Osteoblast (primary cell): ENCODE results near the gene SELE. TPM values are rescaled to one million over a fixed set of nuclear protein-coding genes. Genes with fewer than 3 reads are reported as not detected.

Experiments
- DNase-seq: peaks from one replicate; pipeline ENCODE4 v3.0.0; 2011; ENCODE audit warnings: low spot score, mixed read lengths; ENCODE audit not compliant: insufficient read length; ENCODE audit errors: missing footprints
- H2AFZ ChIP-seq: 2 replicates; pipeline ENCODE4 v1.6.0; 2011; ENCODE audit warnings: mild to moderate bottlenecking, low read length
- H3K27ac ChIP-seq: 2 replicates; pipeline ENCODE4 v1.5.1; 2011; ENCODE audit warnings: mild to moderate bottlenecking, low read depth, low read length, moderate library complexity
- H3K27me3 ChIP-seq: 2 replicates; pipeline ENCODE4 v1.6.0; 2012; ENCODE audit warnings: mild to moderate bottlenecking, control low read depth, inconsistent platforms, low read length, moderate library complexity; ENCODE audit not compliant: insufficient read depth
- H3K36me3 ChIP-seq: 2 replicates; pipeline ENCODE4 v1.5.1; 2011; ENCODE audit warnings: mild to moderate bottlenecking, low read length, control low read depth, moderate library complexity; ENCODE audit not compliant: insufficient read depth
- H3K4me1 ChIP-seq: 2 replicates; pipeline ENCODE4 v1.5.1; 2011; ENCODE audit warnings: mild to moderate bottlenecking, low read length, control low read depth, moderate library complexity; ENCODE audit not compliant: insufficient read depth
- H3K4me2 ChIP-seq: 2 replicates; pipeline ENCODE4 v1.6.0; 2011; ENCODE audit warnings: mild to moderate bottlenecking, low read length; ENCODE audit not compliant: insufficient read depth
- H3K4me3 ChIP-seq: fragments of 200-600 bp; sonication (generic); 3 replicates; pipeline ENCODE4 v1.5.1; 2012; ENCODE audit warnings: mild to moderate bottlenecking, low read length, inconsistent platforms; ENCODE audit not compliant: insufficient read depth
- H3K79me2 ChIP-seq: 2 replicates; pipeline ENCODE4 v1.6.0; 2012; ENCODE audit warnings: mild to moderate bottlenecking, low read length, control low read depth, inconsistent platforms; ENCODE audit not compliant: insufficient read depth
- H3K9me3 ChIP-seq: 2 replicates; pipeline ENCODE4 v1.5.1; 2011; ENCODE audit warnings: low read depth, low read length, control low read depth
- H4K20me1 ChIP-seq: 2 replicates; pipeline ENCODE4 v1.6.0; 2012; ENCODE audit warnings: mild to moderate bottlenecking, low read length, control low read depth; ENCODE audit not compliant: insufficient read depth
- CTCF ChIP-seq: IDR thresholded peaks from 2 replicates; pipeline ENCODE4 v1.5.1; 2011; ENCODE audit warnings: mild to moderate bottlenecking, low read depth, low read length, moderate library complexity; ENCODE audit errors: extremely low read depth
- total RNA-seq: library from RNA; depleted of rRNA; stranded (reverse); fragments of >200 nt; gene quantifications from 2 replicates; pipeline ENCODE4 v1.2.3, GENCODE V29; 2012

SELE gene
- total RNA-seq, 1 donor = not detected

- H3K79me2 ChIP-seq = no peaks in the 10 kb centered on the region
- no peak overlapping the region for H2AFZ ChIP-seq
- H3K4me3 ChIP-seq = no peak overlapping the region
- H4K20me1 ChIP-seq = no peaks in the 10 kb centered on the region
- no peak for TF ChIP-seq CTCF
- no peak overlapping the region for H3K27ac ChIP-seq
- H3K36me3 ChIP-seq = no peaks in the 10 kb centered on the region
- DNase-seq = no peak
- no peak overlapping the region for H3K4me2 ChIP-seq
- no peaks in the 10 kb centered on the region for H3K9me3 ChIP-seq
- H3K4me1 ChIP-seq = no peaks in the 10 kb centered on the region
- H3K27me3 ChIP-seq = no peaks in the 10 kb centered on the region
Observed at GRCh38 chr1:169680377-169681019, 53.4 kb downstream of the SELE start.

- Histone ChIP-seq H3K36me3 (no peaks in the 10 kb centered on the region), H3K4me3 (no peak overlapping the region), H2AFZ (no peak overlapping the region), H3K27ac (no peak overlapping the region), H4K20me1 (no peaks in the 10 kb centered on the region), H3K27me3 (no peaks in the 10 kb centered on the region), H3K79me2 (no peaks in the 10 kb centered on the region), H3K9me3 (no peaks in the 10 kb centered on the region), H3K4me2 (no peak overlapping the region), H3K4me1 (no peaks in the 10 kb centered on the region)
- TF ChIP-seq CTCF = no peak
- DNase-seq = no peak
Observed at GRCh38 chr1:169679692-169680091, 54.2 kb downstream of the SELE start.

DNA sequence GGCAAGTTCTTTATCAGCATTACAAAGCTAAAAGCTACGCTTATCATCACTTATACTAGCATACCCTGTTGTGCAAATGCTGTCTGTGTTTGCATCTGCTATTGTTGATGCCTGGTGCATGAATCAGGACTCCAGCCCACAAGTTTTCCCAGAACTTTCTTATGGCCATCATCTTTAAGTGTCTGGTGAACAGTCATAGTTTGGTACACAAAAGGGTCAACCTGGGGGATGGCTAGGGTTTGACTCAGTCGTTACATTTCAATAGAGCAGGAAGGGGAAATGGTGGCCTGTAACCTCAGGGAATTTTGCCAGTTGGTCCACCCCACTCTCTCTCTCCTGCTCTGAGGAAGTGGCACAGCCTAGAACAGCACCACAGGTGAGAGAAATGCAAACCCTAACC is 57.9 kb downstream of the SELE start:
- no peaks in the 10 kb centered on the region for H3K4me1 ChIP-seq
- H3K27ac ChIP-seq = no peak overlapping the region
- H3K9me3 ChIP-seq = no peaks in the 10 kb centered on the region
- TF ChIP-seq CTCF = no peak
- H3K36me3 ChIP-seq = no peaks in the 10 kb centered on the region
- H4K20me1 ChIP-seq = no peaks in the 10 kb centered on the region
- no peaks in the 10 kb centered on the region for H3K27me3 ChIP-seq
- H2AFZ ChIP-seq = no peak overlapping the region
- no peak overlapping the region for H3K4me2 ChIP-seq
- H3K79me2 ChIP-seq = no peaks in the 10 kb centered on the region
- H3K4me3 ChIP-seq = no peak overlapping the region
- DNase-seq = no peak

Other genes with a start within 250 kb of the SELE start
- gene SLC19A2, start 248.1 kb downstream of the SELE start, total RNA-seq = 8.5 and 10.5 TPM in 2 replicates
- gene F5, start 147.6 kb downstream of the SELE start, total RNA-seq = not detected in 2 replicates
- gene SELP, start 104.0 kb downstream of the SELE start, total RNA-seq = not detected in 2 replicates
- under 0.01 TPM in 2 replicates for gene SELL, start 22.5 kb downstream of the SELE start, total RNA-seq
- 2.9 and 7.7 TPM in 2 replicates for gene METTL18, start 60.8 kb upstream of the SELE start, total RNA-seq
- gene SCYL3, start 159.8 kb upstream of the SELE start, total RNA-seq = 9.4 and 10.1 TPM in 2 replicates